HG03039 (cell line): Measurements from ENCODE around the gene SLC25A30.
"Not testable (repeated sequence)": the region's sequence is repeated elsewhere in the genome, so short reads cannot be mapped to it uniquely, and the experiment has no call there.

Experiments used
- ATAC-seq: cut with Tn5 transposase; IDR thresholded peaks from one replicate; pipeline ENCODE4 v1.9.1; 2021; ENCODE audit warnings: mild to moderate bottlenecking, moderate library complexity; ENCODE audit not compliant: unreplicated experiment

The SLC25A30 gene

GRCh38 chr13:45392811-45393210, 25.4 kb downstream of the SLC25A30 start:
- no peak for ATAC-seq

- ATAC-seq: no peak
Observed at GRCh38 chr13:45391926-45392325, 26.2 kb downstream of the SLC25A30 start.

DNA sequence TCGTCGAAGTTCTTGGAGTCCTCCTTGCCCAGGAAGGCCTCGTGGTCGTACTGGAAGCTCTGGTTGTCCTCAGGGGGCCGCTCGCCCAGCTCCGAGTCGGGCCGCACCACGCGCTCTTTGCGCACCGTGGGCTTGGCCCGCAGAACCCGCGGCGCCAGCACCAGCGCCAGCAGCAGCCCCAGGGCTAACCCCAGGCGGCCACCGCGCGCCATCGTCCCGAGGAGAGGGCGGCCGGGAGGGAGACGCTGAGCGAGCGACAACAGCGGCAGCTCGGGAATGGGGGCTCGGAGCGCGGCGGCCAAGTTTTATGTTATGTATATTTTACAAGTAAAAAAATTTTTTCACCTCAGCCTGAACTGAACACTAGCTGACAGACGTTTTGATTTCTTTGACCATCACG, 27.0 kb downstream of the SLC25A30 start:
- ATAC-seq: not testable (repeated sequence)

DNA sequence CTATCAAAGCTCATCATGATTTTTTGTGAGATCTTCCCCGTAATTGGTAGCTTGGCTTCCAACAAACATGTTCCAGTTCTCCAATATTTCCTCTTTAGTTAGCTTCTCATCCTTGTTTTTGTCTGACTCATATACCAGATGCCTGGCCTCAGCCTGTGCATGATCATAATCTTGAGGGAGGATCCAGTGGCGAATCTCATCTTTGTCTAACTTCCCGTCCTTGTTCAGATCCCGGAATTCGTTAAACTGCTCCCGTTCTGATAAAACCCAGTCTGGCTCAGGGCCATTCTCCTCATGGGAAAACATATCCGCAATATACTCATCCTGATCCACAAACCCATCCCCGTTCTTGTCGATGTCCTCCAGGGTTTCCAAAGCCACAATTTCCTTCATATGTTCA, 27.8 kb downstream of the SLC25A30 start:
- ATAC-seq: not testable (repeated sequence)

DNA sequence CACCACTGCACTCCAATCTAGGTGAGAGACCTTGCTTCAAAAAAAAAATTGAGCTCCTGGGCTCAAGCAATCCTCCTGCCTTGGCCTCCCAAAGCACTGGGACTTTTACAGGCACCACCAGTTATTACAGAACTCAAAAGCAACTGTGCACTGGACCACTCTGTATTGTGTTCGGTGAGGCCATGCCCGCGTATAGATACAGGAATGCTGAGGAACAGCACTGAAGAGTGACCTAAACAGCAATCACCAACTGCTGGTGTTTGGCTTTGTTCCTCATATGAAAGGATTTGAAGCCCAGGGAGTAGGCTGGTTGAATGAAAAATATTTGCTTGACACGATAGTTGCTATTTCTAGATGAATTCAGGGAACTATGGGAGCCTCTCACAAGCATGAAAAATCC, 29.5 kb downstream of the SLC25A30 start:
- no peak for ATAC-seq

- not testable (repeated sequence) for ATAC-seq
Observed at GRCh38 chr13:45386892-45387575, 31.1 kb downstream of the SLC25A30 start.

- no peak for ATAC-seq
Observed at GRCh38 chr13:45385907-45386553, 32.1 kb downstream of the SLC25A30 start.

DNA sequence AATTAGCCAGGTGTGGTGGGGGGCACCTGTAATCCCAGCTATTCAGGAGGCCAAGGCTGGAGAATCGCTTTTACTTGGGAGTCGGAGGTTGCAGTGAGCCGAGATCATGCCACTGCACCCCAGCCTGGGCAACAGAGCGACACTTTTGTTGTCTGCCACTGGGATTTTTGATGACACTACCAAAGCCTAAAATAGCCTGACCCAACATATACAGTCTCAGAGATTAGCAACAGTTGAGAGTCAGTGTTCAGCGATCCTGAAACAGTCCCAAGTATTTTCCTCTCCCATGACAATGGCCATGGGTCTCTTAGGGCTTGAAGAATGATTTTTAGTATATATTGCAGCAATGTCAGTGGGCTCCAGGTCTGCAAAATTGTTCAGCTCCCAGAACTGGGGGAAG, 32.9 kb downstream of the SLC25A30 start:
- ATAC-seq: no peak

DNA sequence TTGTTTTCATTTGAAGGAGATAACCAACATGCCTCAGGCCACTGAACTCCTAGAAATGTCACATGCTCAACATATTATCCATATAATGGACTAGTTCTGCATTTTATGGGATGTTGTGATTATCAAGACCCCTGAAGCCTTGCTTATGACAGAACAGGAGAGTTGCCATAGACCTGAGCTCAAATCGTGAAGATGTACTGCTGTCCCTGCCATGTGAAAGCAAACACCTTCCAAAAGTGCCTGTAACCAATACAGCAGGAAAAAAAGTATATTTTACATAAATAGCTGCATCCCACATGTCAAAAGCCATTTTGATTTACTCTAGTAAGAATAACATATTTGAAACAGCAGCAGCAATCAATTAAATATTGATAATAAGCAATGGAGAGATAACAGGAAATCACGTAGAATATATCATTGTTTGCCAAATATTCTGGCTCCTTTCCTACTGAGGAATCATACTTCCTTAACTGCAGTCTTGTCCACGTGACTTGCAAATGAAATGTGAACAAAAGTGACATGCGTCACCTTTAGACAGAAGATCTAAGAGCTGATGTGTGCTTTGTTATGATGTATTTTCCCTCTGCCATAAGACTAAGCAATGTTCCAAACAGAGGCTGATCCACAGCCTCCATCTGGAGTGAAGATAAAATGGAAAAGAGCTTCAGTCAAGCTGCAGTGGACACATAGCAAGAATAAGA, 33.5 kb downstream of the SLC25A30 start:
- no peak for ATAC-seq

DNA sequence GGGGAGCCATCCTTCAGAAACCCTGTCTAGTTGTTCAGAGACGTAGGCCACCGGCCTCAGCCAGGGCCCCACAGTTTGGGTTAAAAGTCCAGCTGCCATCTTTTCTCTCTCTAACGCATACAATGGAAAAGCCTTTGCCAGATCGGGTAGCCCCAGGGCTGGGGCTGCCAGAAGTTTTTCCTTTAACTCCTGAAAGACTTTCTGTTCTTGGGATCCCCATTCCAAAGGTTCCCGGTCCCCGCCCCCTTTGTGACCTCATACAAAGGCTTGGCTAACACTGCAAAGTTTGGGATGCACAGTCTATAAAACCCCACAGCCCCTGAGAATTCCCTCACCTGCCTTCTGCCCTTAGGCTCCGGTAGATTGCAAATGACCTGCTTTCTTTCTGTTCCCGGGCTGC, 35.4 kb downstream of the SLC25A30 start:
- ATAC-seq: not testable (repeated sequence)

- ATAC-seq: no peak
Observed at GRCh38 chr13:45381196-45381595, 37.0 kb downstream of the SLC25A30 start.

- ATAC-seq: not testable (repeated sequence)
Observed at GRCh38 chr13:45380708-45381107, 37.5 kb downstream of the SLC25A30 start.

DNA sequence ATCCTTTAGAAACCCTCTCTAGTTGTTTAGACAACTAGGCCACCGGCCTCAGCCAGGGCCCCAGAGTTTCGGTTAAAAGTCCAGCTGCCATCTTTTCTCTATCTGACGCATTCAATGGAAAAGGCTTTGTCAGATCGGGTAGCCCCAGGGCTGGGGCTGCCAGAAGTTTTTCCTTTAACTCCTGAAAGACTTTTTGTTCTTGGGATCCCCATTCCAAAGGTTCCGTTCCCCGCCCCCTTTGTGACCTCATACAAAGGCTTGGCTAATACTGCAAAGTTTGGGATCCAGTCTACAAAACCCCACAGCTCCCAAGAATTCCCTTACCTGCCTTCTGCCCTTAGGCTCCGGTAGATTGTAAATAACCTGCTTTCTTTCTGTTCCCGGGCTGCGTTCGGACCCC, 38.7 kb downstream of the SLC25A30 start:
- not testable (repeated sequence) for ATAC-seq

DNA sequence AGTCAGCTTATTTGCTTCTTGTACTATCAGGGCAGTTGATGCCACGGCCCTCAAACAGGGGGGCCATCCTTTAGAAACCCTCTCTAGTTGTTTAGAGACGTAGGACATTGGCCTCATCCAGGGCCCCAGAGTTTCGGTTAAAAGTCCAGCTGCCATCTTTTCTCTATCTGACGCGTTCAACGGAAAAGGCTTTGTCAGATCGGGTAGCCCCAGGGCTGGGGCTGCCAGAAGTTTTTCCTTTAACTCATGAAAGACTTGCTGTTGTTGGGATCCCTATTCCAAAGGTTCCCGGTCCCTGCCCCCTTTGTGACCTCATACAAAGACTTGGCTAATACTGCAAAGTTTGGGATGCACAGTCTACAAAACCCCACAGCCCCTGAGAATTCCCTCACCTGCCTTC, 39.4 kb downstream of the SLC25A30 start:
- ATAC-seq: not testable (repeated sequence)

GRCh38 chr13:45377314-45377713, 40.9 kb downstream of the SLC25A30 start:
- not testable (repeated sequence) for ATAC-seq

- ATAC-seq: not testable (repeated sequence)
Observed at GRCh38 chr13:45376651-45377050, 41.5 kb downstream of the SLC25A30 start.

GRCh38 chr13:45374917-45375316, 43.3 kb downstream of the SLC25A30 start:
- ATAC-seq: no peak

DNA sequence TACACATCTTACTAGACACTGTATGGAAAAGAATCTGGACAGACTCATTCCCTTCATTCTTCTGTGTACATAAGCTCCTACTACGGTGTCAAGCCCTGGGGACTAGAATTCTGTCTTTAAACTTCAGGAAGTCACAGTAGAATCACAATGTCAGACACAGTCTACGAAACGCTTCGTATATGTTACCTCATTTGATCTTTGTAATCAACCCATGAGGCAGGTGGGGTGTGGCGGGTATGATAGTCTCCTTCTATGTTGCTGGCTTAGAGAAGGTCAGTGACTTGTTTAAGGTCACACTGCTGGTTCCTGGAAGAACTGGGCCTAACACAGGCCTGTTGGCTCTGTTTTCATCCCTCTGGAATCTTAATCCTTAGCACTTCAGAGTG, 45.0 kb downstream of the SLC25A30 start:
- ATAC-seq: no peak

- ATAC-seq: no peak
Observed at GRCh38 chr13:45372189-45373161, 45.7 kb downstream of the SLC25A30 start.

- ATAC-seq: no peak
Observed at GRCh38 chr13:45370922-45371406, 47.2 kb downstream of the SLC25A30 start.

DNA sequence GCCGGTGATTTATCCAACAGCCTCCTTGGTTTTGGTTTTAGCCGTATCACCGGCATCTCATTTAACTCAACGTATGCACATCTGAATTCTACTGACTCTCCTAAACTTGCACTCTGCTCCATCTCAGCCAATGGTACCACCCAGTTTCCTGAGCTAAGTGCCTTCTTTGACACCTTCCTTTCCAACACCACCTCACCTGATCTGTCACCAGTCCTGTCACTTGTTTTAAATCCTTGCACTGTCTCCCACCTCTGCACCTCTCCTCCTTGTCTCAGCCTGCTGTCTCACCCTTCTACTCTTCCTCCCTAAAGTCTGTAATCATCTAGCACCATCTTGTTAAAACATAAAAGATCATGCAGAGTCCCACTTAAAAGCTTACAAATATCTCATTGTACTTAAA, 49.1 kb downstream of the SLC25A30 start:
- ATAC-seq: no peak
